DOHH2 (cell line): Measurements from ENCODE around the gene RAB8A.

ENCODE experiments used
- CTCF ChIP-seq: fragments of 200-600 bp; sonication (generic); IDR thresholded peaks from one replicate; pipeline ENCODE4 v1.5.1; 2014; ENCODE audit warnings: antibody characterized with exemption, mild to moderate bottlenecking, low read depth, low read length; ENCODE audit not compliant: poor library complexity, severe bottlenecking
- EZH2phosphoT487 ChIP-seq: fragments of 200-600 bp; sonication (generic); IDR thresholded peaks from 2 replicates; pipeline ENCODE4 v1.6.1; 2017; ENCODE audit warnings: borderline replicate concordance, mild to moderate bottlenecking, antibody characterized with exemption, low read length, moderate library complexity, mixed read lengths

GRCh38 chr19:16098821-16099220 lies 12.9 kb upstream of the RAB8A start:
- TF ChIP-seq CTCF (no peak), EZH2phosphoT487 (no peak)
